ENCODE data around the gene OXCT2. TPM values are rescaled to one million over a fixed set of nuclear protein-coding genes. Genes with fewer than 3 reads are reported as not detected.

Gene OXCT2
- total and polyA plus RNA-seq, 2 of the 13 experiments (the other 11 are each of a cell fraction or from before 2014, with no cell fraction given) = 0.21 to 0.33 TPM

- Histone ChIP-seq H3K4me1 (ENCODE audit: insufficient read depth, low read length) (peaks cover 2% of the 10 kb centered on the region; the same call in 1 of the 2 replicates), H4K20me1 (ENCODE audit: insufficient read depth, low read length) (no peaks in the 10 kb centered on the region), H3K27ac (ENCODE audit: extremely low read length, insufficient read depth, low read length) (no peak overlapping the region), H3K27me3 (ENCODE audit: control insufficient read depth in 1 of 2, insufficient read depth in 2 of 2, low read length in 2 of 2) (no peaks in the 10 kb centered on the region; a peak in 1 of 5 replicates), H3K79me2 (ENCODE audit: insufficient read depth, low read length) (no peaks in the 10 kb centered on the region), H3K36me3 (replicated peaks in 1 of 2; ENCODE audit: control insufficient read depth in 1 of 2, insufficient read depth in 2 of 2, low read length in 2 of 2) (no peaks in the 10 kb centered on the region), H3K9me3 (ENCODE audit: low read length) (no peaks in the 10 kb centered on the region), H2AFZ (ENCODE audit: low read length) (no peak overlapping the region), H3K9ac (ENCODE audit: insufficient read depth, low read depth, low read length) (no peak overlapping the region), H3K4me2 (ENCODE audit: low read depth, low read length) (no peak overlapping the region), H3K4me3 (replicated peaks in 1 of 3; ENCODE audit: insufficient read depth in 1 of 3, low read depth in 2 of 3, low read length in 3 of 3) (no peak overlapping the region)
- intact Hi-C loops (cut with micrococcal nuclease; ENCODE audit: unreplicated experiment) (no loop called here), in situ Hi-C loops (cut with HindIII; ENCODE audit: extremely low pct_ligation_motif_present, low pct_unique_long_range_greater_than_20kb) (no loop called here)
- CTCF ChIA-PET (ENCODE audit: low intra/inter-chr PET ratio, low total read pairs) = no interaction called here
- no peak for ATAC-seq
- FAIRE-seq = no peak
- no TSS peak for BruUV-seq (replicated peaks)
- POLR2A ChIA-PET = no interaction called here
- DNase-seq (ENCODE audit: low spot score) = no peak
- WGBS (ENCODE audit: low lambda C conversion rate) = 72% methylated on average over 16 of the region's 16 CpGs
- TF ChIP-seq MXD4 (CRISPR knock-in tag; IDR thresholded peaks at IDR 0.05) (no peak), CBX1 (IDR thresholded peaks at IDR 0.05; ENCODE audit: low read depth) (no peak), NBN (conservative IDR thresholded peaks at IDR 0.05) (no peak), NR2F6 (IDR thresholded peaks at IDR 0.05) (no peak), NR2F6 (CRISPR knock-in tag; IDR thresholded peaks at IDR 0.05) (no peak), ZNF205 (CRISPR knock-in tag; IDR thresholded peaks at IDR 0.05) (no peak), ZBTB43 (CRISPR knock-in tag; conservative IDR thresholded peaks at IDR 0.05) (no peak), TMF1 (CRISPR knock-in tag; IDR thresholded peaks at IDR 0.05; ENCODE audit: low read depth) (no peak), RAD51 (IDR thresholded peaks at IDR 0.05; ENCODE audit: borderline replicate concordance) (no peak), ZNF556 (CRISPR knock-in tag; IDR thresholded peaks at IDR 0.05; ENCODE audit: borderline replicate concordance) (no peak), BRD4 (CRISPR knock-in tag; IDR thresholded peaks at IDR 0.05) (no peak), CBX2 (IDR thresholded peaks at IDR 0.05; ENCODE audit: low read depth, low read length) (no peak), CBX2 (CRISPR knock-in tag; IDR thresholded peaks at IDR 0.05; ENCODE audit: low read depth) (no peak), ARNTL (CRISPR knock-in tag; IDR thresholded peaks at IDR 0.05) (no peak), SAP130 (CRISPR knock-in tag; IDR thresholded peaks at IDR 0.05; ENCODE audit: low read depth) (no peak), ZNF281 (CRISPR knock-in tag; IDR thresholded peaks at IDR 0.05; ENCODE audit: borderline replicate concordance) (no peak), GMEB1 (CRISPR knock-in tag; IDR thresholded peaks at IDR 0.05; ENCODE audit: borderline replicate concordance) (no peak), ETS1 (CRISPR knock-in tag; IDR thresholded peaks at IDR 0.05) (no peak), ZKSCAN5 (CRISPR knock-in tag; IDR thresholded peaks at IDR 0.05) (no peak), KLF16 (CRISPR knock-in tag; IDR thresholded peaks at IDR 0.05) (no peak), GABPA (IDR thresholded peaks at IDR 0.05; ENCODE audit: low read depth, low read length) (no peak), GABPA (CRISPR knock-in tag; IDR thresholded peaks at IDR 0.05; ENCODE audit: low read depth) (no peak)
Measured at GRCh38 chr1:39761557-39762260, 9.4 kb downstream of the OXCT2 start.
